ENCODE measurements around the gene OTOP1.
"Not testable (repeated sequence)": the region's sequence is repeated elsewhere in the genome, so short reads cannot be mapped to it uniquely, and the experiment has no call there.

Gene OTOP1

DNA sequence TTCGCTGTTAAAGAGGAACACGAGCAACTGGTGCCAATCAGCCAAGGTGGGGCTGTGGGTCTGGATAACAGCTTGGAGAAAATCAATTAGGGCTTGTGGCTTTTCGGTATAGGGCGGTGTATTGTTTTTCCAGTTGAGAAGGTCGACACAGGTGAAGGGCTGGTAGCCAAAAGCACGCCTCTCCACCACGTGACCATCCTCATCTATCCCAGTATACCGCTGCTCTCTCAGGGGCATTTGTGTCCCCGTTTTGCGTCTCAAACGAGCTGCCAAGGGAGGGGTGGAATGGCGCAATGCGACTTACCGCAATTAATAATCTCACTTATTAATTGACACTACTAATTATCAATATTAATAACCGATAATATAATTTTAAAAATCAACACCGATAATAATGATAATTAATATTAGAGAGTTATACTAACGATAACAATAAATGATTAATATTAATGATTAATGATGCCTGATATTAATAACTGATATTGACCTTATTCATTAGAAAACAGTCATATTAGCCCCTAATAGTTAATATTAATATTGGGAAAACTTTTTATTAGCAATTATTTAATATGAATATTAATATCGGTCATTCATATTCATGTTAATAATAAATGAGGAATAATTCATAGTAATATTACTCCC, 62.1 kb downstream of the OTOP1 start:
- H3K36me3 ChIP-seq (ENCODE audit: control insufficient read depth in 2 of 2, insufficient read depth in 2 of 2, low read length in 2 of 2); H3K9me3 ChIP-seq (ENCODE audit: control insufficient read depth in 2 of 2, low read length in 2 of 2); H3K4me3 ChIP-seq (ENCODE audit: low read length in 2 of 2); H3K4me1 ChIP-seq (ENCODE audit: control insufficient read depth, insufficient read depth, low read length); H3K27me3 ChIP-seq (ENCODE audit: control insufficient read depth in 1 of 2, insufficient read depth in 2 of 2, low read length in 2 of 2); H3K9ac ChIP-seq (ENCODE audit: low read length in 2 of 2); H3K27ac ChIP-seq (ENCODE audit: low read length): not testable (repeated sequence)

DNA sequence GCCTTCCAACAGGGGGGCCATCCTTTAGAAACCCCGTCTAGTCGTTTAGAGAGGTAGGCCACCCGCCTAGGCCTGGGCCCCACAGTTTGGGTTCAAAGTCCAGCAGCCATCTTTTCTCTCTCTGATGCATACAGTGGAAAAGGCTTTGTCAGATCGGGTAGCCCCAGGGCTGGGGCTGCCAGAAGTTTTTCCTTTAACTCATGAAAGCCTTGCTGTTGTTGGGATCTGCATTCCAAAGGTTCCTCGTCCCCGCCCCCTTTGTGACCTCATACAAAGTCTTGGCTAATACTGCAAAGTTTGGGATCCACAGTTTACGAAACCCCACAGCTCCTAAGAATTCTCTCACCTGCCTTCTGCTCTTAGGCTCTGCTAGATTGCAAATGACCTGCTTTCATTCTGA, 64.5 kb downstream of the OTOP1 start:
- H3K4me3 ChIP-seq (ENCODE audit: low read length in 2 of 2); H3K27ac ChIP-seq (ENCODE audit: low read length); H3K36me3 ChIP-seq (ENCODE audit: control insufficient read depth in 2 of 2, insufficient read depth in 2 of 2, low read length in 2 of 2); H3K9me3 ChIP-seq (ENCODE audit: control insufficient read depth in 2 of 2, low read length in 2 of 2); H3K27me3 ChIP-seq (ENCODE audit: control insufficient read depth in 1 of 2, insufficient read depth in 2 of 2, low read length in 2 of 2); H3K4me1 ChIP-seq (ENCODE audit: control insufficient read depth, insufficient read depth, low read length); H3K9ac ChIP-seq (ENCODE audit: low read length in 2 of 2): not testable (repeated sequence)

DNA sequence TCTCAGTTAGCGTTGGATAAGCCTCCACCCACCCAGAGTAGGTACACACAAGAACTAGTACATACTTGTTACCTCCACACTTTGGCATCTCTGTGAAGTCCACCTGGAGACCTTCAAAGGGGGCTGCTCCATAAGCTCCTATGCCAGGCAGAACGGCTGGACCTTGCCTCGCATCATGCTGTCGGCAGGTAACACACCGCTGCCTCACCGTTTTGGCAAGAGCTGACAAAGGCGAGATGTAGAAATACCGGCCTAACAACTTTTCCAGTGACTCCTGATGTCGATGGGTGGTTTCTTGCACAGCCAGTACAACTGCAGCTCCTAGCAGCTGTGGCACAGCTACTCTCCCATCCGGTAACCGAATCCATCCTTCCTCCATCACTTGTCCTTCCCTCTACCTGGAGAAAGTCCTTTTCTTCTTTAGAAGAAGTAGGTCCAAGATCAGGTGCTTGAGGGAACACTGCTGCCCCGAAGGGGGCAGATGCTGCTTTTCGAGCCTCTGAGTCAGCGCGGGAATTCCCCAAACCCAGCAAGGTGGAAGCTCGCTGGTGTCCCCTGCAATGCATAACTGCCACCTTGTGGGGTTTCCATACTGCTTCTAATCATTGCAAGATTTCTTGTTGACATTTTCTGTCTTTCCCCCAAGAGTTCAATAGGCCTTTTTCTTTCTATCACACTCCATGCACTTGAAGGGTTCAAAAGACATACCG, 65.6 kb downstream of the OTOP1 start:
- H3K27ac ChIP-seq (ENCODE audit: low read length); H3K4me3 ChIP-seq (ENCODE audit: low read length in 2 of 2); H3K4me1 ChIP-seq (ENCODE audit: control insufficient read depth, insufficient read depth, low read length); H3K27me3 ChIP-seq (ENCODE audit: control insufficient read depth in 1 of 2, insufficient read depth in 2 of 2, low read length in 2 of 2); H3K36me3 ChIP-seq (ENCODE audit: control insufficient read depth in 2 of 2, insufficient read depth in 2 of 2, low read length in 2 of 2); H3K9me3 ChIP-seq (ENCODE audit: control insufficient read depth in 2 of 2, low read length in 2 of 2); H3K9ac ChIP-seq (ENCODE audit: low read length in 2 of 2): not testable (repeated sequence)

DNA sequence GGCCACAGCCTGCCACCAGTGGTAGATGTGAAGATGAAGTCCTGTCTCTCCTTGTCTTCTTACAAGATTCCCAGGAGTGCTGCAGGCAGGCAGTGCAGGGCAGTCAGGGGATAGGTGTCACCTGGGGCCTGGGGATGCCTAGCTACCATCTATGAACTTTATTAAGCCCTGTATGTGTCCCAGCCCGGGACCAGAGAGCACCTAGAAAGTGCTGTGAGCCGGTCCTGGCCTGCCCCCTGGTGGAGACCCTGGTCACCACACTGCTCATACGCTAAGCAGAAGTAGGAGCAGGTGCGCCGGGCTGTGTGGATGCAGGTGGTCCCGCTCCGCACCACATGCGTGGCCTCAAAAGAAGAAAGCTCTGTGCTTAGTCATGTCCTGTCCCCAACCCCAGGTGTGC, 81.1 kb downstream of the OTOP1 start:
- not testable (repeated sequence) for H3K36me3 ChIP-seq (ENCODE audit: control insufficient read depth in 2 of 2, insufficient read depth in 2 of 2, low read length in 2 of 2); H3K4me3 ChIP-seq (ENCODE audit: low read length in 2 of 2); H3K9ac ChIP-seq (ENCODE audit: low read length in 2 of 2); H3K4me1 ChIP-seq (ENCODE audit: control insufficient read depth, insufficient read depth, low read length); H3K27ac ChIP-seq (ENCODE audit: low read length); H3K9me3 ChIP-seq (ENCODE audit: control insufficient read depth in 2 of 2, low read length in 2 of 2); H3K27me3 ChIP-seq (ENCODE audit: control insufficient read depth in 1 of 2, insufficient read depth in 2 of 2, low read length in 2 of 2)

DNA sequence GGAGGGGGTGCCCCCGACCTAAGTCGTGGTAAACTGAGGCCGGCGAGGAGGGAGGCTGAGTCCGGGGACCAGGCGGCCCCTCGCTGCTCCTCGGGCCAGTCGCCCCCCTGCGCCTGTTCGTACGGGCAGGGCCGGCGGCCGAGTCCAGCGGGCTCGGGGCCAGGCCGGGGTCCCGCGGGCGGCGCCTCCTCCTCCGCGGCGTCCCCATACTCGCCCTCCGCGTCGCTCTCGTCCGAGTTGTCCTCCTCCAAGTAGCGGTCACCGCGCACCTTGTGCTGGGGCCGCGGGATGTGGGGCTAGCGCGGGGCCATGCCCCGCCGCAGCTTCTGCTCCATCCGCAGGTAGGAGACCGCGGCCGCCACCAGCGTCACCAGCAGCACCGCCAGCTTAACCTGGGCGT, 83.4 kb downstream of the OTOP1 start:
- H3K9ac ChIP-seq (ENCODE audit: low read length in 2 of 2); H3K27me3 ChIP-seq (ENCODE audit: control insufficient read depth in 1 of 2, insufficient read depth in 2 of 2, low read length in 2 of 2); H3K27ac ChIP-seq (ENCODE audit: low read length); H3K9me3 ChIP-seq (ENCODE audit: control insufficient read depth in 2 of 2, low read length in 2 of 2); H3K4me1 ChIP-seq (ENCODE audit: control insufficient read depth, insufficient read depth, low read length); H3K36me3 ChIP-seq (ENCODE audit: control insufficient read depth in 2 of 2, insufficient read depth in 2 of 2, low read length in 2 of 2); H3K4me3 ChIP-seq (ENCODE audit: low read length in 2 of 2): not testable (repeated sequence)

DNA sequence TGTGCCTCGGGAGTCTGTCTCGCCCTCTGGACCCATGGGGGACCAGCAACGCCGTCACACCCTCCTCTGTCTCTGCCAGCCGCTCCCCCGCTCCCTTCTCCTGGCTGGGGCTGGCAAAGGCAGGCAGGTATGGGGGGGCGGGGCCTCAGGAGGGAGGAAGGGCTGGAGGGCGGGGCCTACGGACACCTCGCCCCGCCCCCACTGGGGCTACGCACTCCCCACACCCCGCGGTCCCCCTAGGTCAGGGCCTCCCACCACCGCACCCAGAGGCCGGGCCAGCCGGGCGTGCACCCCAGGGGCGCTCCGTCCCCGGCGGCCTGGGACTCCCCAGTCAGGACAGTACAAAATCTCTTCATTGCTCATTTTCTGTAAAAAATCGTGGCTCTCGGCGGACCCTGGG, 84.0 kb downstream of the OTOP1 start:
- H3K4me1 ChIP-seq (ENCODE audit: control insufficient read depth, insufficient read depth, low read length); H3K36me3 ChIP-seq (ENCODE audit: control insufficient read depth in 2 of 2, insufficient read depth in 2 of 2, low read length in 2 of 2); H3K27me3 ChIP-seq (ENCODE audit: control insufficient read depth in 1 of 2, insufficient read depth in 2 of 2, low read length in 2 of 2); H3K27ac ChIP-seq (ENCODE audit: low read length); H3K9me3 ChIP-seq (ENCODE audit: control insufficient read depth in 2 of 2, low read length in 2 of 2); H3K9ac ChIP-seq (ENCODE audit: low read length in 2 of 2); H3K4me3 ChIP-seq (ENCODE audit: low read length in 2 of 2): not testable (repeated sequence)

DNA sequence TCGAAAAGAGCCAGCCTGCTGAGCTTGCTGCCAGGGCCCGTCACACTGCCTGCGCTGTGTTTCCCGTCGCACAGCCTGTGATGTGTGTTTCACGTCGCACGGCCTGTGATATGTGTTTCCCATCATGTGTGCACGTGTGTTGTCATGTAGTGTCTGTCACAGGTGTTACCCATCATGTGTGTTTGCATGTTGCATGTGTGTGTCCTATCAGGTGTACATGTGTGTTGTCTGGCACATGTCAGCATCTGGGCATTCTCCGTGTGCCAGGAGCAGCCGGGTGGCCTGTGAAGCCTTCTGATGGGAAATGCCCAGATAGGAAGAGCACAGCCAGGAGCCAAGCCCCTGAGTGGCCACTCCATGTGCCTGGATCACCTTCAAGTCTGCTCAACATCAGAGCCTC, 85.5 kb downstream of the OTOP1 start:
- H3K4me1 ChIP-seq (ENCODE audit: control insufficient read depth, insufficient read depth, low read length); H3K9ac ChIP-seq (ENCODE audit: low read length in 2 of 2); H3K9me3 ChIP-seq (ENCODE audit: control insufficient read depth in 2 of 2, low read length in 2 of 2); H3K27ac ChIP-seq (ENCODE audit: low read length); H3K36me3 ChIP-seq (ENCODE audit: control insufficient read depth in 2 of 2, insufficient read depth in 2 of 2, low read length in 2 of 2); H3K4me3 ChIP-seq (ENCODE audit: low read length in 2 of 2); H3K27me3 ChIP-seq (ENCODE audit: control insufficient read depth in 1 of 2, insufficient read depth in 2 of 2, low read length in 2 of 2): not testable (repeated sequence)

Measured in stomach smooth muscle (tissue), 2 donors.